Lower lobe of right lung (tissue), 2 donors: ENCODE data around the gene DNAJC21. TPM values are rescaled to one million over a fixed set of nuclear protein-coding genes. Genes with fewer than 3 reads are reported as not detected.

Experiments
- ATAC-seq, 2 donors: fragments of 200-7000 bp; cut with Tn5 transposase; one replicate each; pipeline ENCODE4 v1.9.1; 2020 to 2022; ENCODE audit warnings: mild to moderate bottlenecking in 2 of 2, moderate library complexity in 2 of 2
- DNase-seq: peaks from one replicate; pipeline ENCODE4 v3.0.0-alpha.2; 2020
- H3K27ac ChIP-seq: fragments of 200-600 bp; one replicate; pipeline ENCODE4 v1.8.0; 2022
- H3K27me3 ChIP-seq: fragments of 200-600 bp; one replicate; pipeline ENCODE4 v1.8.0; 2022; ENCODE audit warnings: low read depth
- H3K36me3 ChIP-seq: fragments of 200-600 bp; one replicate; pipeline ENCODE4 v1.8.0; 2022; ENCODE audit warnings: mild to moderate bottlenecking
- H3K4me1 ChIP-seq: fragments of 200-600 bp; one replicate; pipeline ENCODE4 v1.8.0; 2022
- H3K4me3 ChIP-seq: fragments of 200-600 bp; one replicate; pipeline ENCODE4 v1.8.0; 2022; ENCODE audit warnings: mild to moderate bottlenecking
- H3K9me3 ChIP-seq: fragments of 200-600 bp; one replicate; pipeline ENCODE4 v1.8.0; 2022
- CTCF ChIP-seq: fragments of 200-600 bp; IDR thresholded peaks from one replicate; pipeline ENCODE4 v1.8.0; 2022; ENCODE audit warnings: antibody characterized with exemption, mild to moderate bottlenecking
- intact Hi-C: fragments of 100-400 bp; cut with DNase I; formaldehyde crosslinking; loops from one replicate; pipeline ENCODE4 v1.11.0; 2022
- total RNA-seq: library from RNA; stranded (reverse); fragmentation: NEBNext Ultra II Directional; extraction: Animal tissue kit (Norgen Biotek cat#: 25700); gene quantifications from one replicate; pipeline ENCODE4 v1.2.1, GENCODE V29; 2021
- donor health status: DM: no; HTN: yes; CAD: no; lungs with severe emphysema.

DNAJC21 gene
- total RNA-seq, 1 donor from 2014 or later = 49.4 TPM

GRCh38 chr5:34923694-34924461 lies 5.5 kb upstream of the DNAJC21 start:
- H3K4me3 ChIP-seq = no peak overlapping the region
- peaks cover 21% of the 10 kb centered on the region for H3K4me1 ChIP-seq
- ATAC-seq (peak; percentile 80 to 86), DNase-seq (no peak)
- intact Hi-C loops = no loop called here
- no peaks in the 10 kb centered on the region for H3K9me3 ChIP-seq
- TF ChIP-seq CTCF = no peak
- H3K36me3 ChIP-seq = peaks cover 79% of the 10 kb centered on the region
- H3K27me3 ChIP-seq = no peaks in the 10 kb centered on the region
- H3K27ac ChIP-seq = no peak overlapping the region

- H3K27ac ChIP-seq = no peak overlapping the region
- peaks cover 23% of the 10 kb centered on the region for H3K4me1 ChIP-seq
- no peaks in the 10 kb centered on the region for H3K27me3 ChIP-seq
- no peak overlapping the region for H3K4me3 ChIP-seq
- peaks cover 74% of the 10 kb centered on the region for H3K36me3 ChIP-seq
- no peaks in the 10 kb centered on the region for H3K9me3 ChIP-seq
- TF ChIP-seq CTCF = no peak
- ATAC-seq (no peak), DNase-seq (no peak)
- intact Hi-C loops = no loop called here
These were observed 4.9 kb upstream of the DNAJC21 start for GRCh38 chr5:34924462-34924765.

GRCh38 chr5:34926318-34926888 lies 3.0 kb upstream of the DNAJC21 start:
- Histone ChIP-seq H3K9me3 (no peaks in the 10 kb centered on the region), H3K27me3 (no peaks in the 10 kb centered on the region), H3K27ac (no peak overlapping the region), H3K4me3 (no peak overlapping the region), H3K4me1 (peaks cover 34% of the 10 kb centered on the region), H3K36me3 (peaks cover 54% of the 10 kb centered on the region)
- intact Hi-C loops = no loop called here
- ATAC-seq (no peak), DNase-seq (no peak)
- no peak for TF ChIP-seq CTCF

- no peak for ATAC-seq
- no peak overlapping the region for H3K4me3 ChIP-seq
- peaks cover 40% of the 10 kb centered on the region for H3K36me3 ChIP-seq
- DNase-seq = no peak
- H3K4me1 ChIP-seq = peaks cover 41% of the 10 kb centered on the region
- H3K27me3 ChIP-seq = no peaks in the 10 kb centered on the region
- H3K27ac ChIP-seq = no peak overlapping the region
- no peaks in the 10 kb centered on the region for H3K9me3 ChIP-seq
- intact Hi-C loops = no loop called here
- TF ChIP-seq CTCF = no peak
These were observed 1.6 kb upstream of the DNAJC21 start for GRCh38 chr5:34927785-34928184.

GRCh38 chr5:34928267-34928666 lies 1.1 kb upstream of the DNAJC21 start:
- no peak for DNase-seq
- H3K9me3 ChIP-seq = no peaks in the 10 kb centered on the region
- no peak for ATAC-seq
- H3K27ac ChIP-seq = no peak overlapping the region
- peaks cover 39% of the 10 kb centered on the region for H3K4me1 ChIP-seq
- H3K27me3 ChIP-seq = no peaks in the 10 kb centered on the region
- H3K4me3 ChIP-seq = no peak overlapping the region
- intact Hi-C loops = no loop called here
- H3K36me3 ChIP-seq = peaks cover 37% of the 10 kb centered on the region
- no peak for TF ChIP-seq CTCF
